Panc1 (cell line): ENCODE results near the gene EPN2. TPM values are rescaled to one million over a fixed set of nuclear protein-coding genes. Genes with fewer than 3 reads are reported as not detected.

Source experiments
- ATAC-seq: fragments of 200-7000 bp; cut with Tn5 transposase; 2 replicates; pipeline ENCODE4 v1.9.1; 2020; ENCODE audit warnings: mild to moderate bottlenecking, moderate library complexity
- BruUV-seq: library from RNA; stranded (reverse); fragments of 400-500 nt; replicated peaks from 2 replicates; lab custom pipeline; 2021; lab: Mats Ljungman, UMichigan
- CTCF ChIA-PET: fragments of 300-600 bp; sonication (Branson Sonifier 250); formaldehyde crosslinking; loops from one replicate; lab custom pipeline; 2022; ENCODE audit warnings: antibody characterized with exemption; lab: Charles Lee
- POLR2A ChIA-PET: fragments of 300-600 bp; sonication (Branson Sonifier 250); formaldehyde crosslinking; loops from one replicate; lab custom pipeline; 2022; ENCODE audit warnings: antibody characterized with exemption; lab: Charles Lee
- DNase-seq: peaks from one replicate; pipeline ENCODE4 v3.0.0-alpha.2; 2010; ENCODE audit warnings: low read depth, low spot score
- H3K27ac ChIP-seq: 2 replicates; pipeline ENCODE4 v1.5.1; 2011; ENCODE audit warnings: mild to moderate bottlenecking, low read length, inconsistent platforms
- H3K27me3 ChIP-seq: fragments of 200-500 bp; sonication (Bioruptor generic); 2 replicates; pipeline ENCODE4 v1.6.0; 2014; ENCODE audit warnings: low read length, inconsistent platforms; ENCODE audit not compliant: control insufficient read depth, insufficient read depth
- H3K36me3 ChIP-seq: fragments of 200-500 bp; sonication (Bioruptor generic); 2 replicates; pipeline ENCODE4 v1.5.1; 2014; ENCODE audit warnings: inconsistent platforms, mild to moderate bottlenecking, low read length, moderate library complexity; ENCODE audit not compliant: control insufficient read depth, insufficient read depth
- H3K4me1 ChIP-seq: 2 replicates; pipeline ENCODE4 v1.5.1; 2011; ENCODE audit warnings: inconsistent platforms, mild to moderate bottlenecking, low read length, moderate library complexity; ENCODE audit not compliant: control insufficient read depth, insufficient read depth
- H3K4me3 ChIP-seq, 2 experiments: 2 replicates each; pipeline ENCODE4 v1.5.1; 2011 to 2012; ENCODE audit warnings: low read depth in 2 of 2, low read length in 2 of 2, mild to moderate bottlenecking in 2 of 2, inconsistent platforms in 1 of 2, moderate library complexity in 1 of 2
- H3K9me3 ChIP-seq: fragments of 200-500 bp; sonication (Bioruptor generic); 2 replicates; pipeline ENCODE4 v1.5.1; 2014; ENCODE audit warnings: low read depth, mild to moderate bottlenecking, inconsistent platforms, low read length, moderate library complexity; ENCODE audit not compliant: control insufficient read depth, insufficient read depth
- POLR2AphosphoS5 ChIP-seq: IDR thresholded peaks from 2 replicates; pipeline ENCODE4 v1.6.1; 2012; ENCODE audit warnings: mild to moderate bottlenecking, low read depth, low read length, moderate library complexity
- SIN3A ChIP-seq: IDR thresholded peaks from 2 replicates; pipeline ENCODE4 v1.6.1; 2012; ENCODE audit warnings: low read depth, mild to moderate bottlenecking, low read length, moderate library complexity, borderline replicate concordance; ENCODE audit not compliant: insufficient read depth
- TCF7L2 ChIP-seq: IDR thresholded peaks from 2 replicates; pipeline ENCODE4 v1.6.1; 2011; ENCODE audit warnings: mild to moderate bottlenecking, low read depth, low read length, inconsistent platforms
- in situ Hi-C: cut with HindIII; loops from 2 replicates; pipeline ENCODE4 v1.10.0; 2016; ENCODE audit warnings: low sequenced_read_pairs, low pct_unique_long_range_greater_than_20kb
- intact Hi-C: fragments of 100-400 bp; cut with micrococcal nuclease; formaldehyde crosslinking; loops from one replicate; pipeline ENCODE4 v1.10.0; 2022; ENCODE audit not compliant: unreplicated experiment
- total RNA-seq: library from RNA; stranded (reverse); gene quantifications from one replicate; pipeline ENCODE4 v1.2.1, GENCODE V29; 2021; ENCODE audit not compliant: unreplicated experiment
- TF ChIP-seq, protein P1 (sequence below), 2 experiments: IDR thresholded peaks; 2 replicates each; pipeline ENCODE4 v1.6.1; 2011 to 2012; ENCODE audit warnings: low read depth in 2 of 2, control low read depth in 1 of 2, low read length in 1 of 2, mild to moderate bottlenecking in 1 of 2, moderate library complexity in 1 of 2; ENCODE audit not compliant: insufficient read depth in 1 of 2
- TF ChIP-seq, protein P2 (sequence below): fragments of 450-650 bp; IDR thresholded peaks from 2 replicates; pipeline ENCODE4 v1.5.1; 2017; ENCODE audit warnings: mild to moderate bottlenecking

Gene EPN2
- total RNA-seq, 1 experiment from 2014 or later: 35.0 TPM

DNA sequence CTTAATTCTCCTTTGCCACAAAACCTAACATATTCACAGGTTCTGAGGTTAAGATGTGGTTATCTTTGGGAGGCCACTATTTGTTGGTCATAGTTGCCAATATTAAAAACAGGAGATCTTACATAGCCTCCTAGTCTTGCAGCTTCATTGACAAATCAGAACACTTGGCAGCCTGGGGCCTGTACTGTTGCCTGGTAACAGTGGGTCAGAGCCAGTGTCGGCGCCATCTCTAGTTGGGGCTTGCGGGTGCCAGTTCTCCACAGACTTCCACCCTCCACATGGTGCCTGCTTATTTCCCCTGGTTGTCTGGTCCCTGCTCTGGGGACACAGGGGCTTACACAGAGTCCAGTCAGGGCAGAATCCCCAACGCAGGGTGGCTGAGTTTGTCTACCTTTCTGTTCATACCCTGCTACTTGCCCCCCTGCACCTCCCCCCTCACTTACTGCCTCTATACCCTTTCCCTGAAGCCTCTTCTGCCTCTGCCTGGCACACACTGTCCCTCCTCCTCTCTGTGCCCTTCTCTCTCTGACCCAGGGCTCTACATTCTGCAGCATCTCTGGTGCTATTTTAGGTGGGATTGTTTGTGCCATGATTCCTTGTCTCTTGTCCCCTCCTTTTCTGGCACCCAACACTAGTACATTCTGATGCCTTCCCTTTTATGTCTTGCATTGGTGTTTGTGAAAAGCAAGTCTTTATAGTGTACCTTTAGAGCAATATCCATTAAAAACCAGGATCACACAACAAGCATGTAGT, 13.4 kb downstream of the EPN2 start:
- H3K4me3 ChIP-seq: no peak overlapping the region
- BruUV-seq: no TSS peak
- in situ Hi-C loops (no loop called here), intact Hi-C loops (no loop called here)
- H3K36me3 ChIP-seq: no peaks in the 10 kb centered on the region
- POLR2A ChIA-PET: no interaction called here
- peaks cover 3% of the 10 kb centered on the region for H3K4me1 ChIP-seq
- DNase-seq (no peak), ATAC-seq (no peak)
- H3K9me3 ChIP-seq: no peaks in the 10 kb centered on the region
- no peak overlapping the region for H3K27ac ChIP-seq
- TF ChIP-seq TCF7L2 (no peak), SIN3A (no peak), POLR2AphosphoS5 (no peak)
- TF ChIP-seq, protein P1, sequence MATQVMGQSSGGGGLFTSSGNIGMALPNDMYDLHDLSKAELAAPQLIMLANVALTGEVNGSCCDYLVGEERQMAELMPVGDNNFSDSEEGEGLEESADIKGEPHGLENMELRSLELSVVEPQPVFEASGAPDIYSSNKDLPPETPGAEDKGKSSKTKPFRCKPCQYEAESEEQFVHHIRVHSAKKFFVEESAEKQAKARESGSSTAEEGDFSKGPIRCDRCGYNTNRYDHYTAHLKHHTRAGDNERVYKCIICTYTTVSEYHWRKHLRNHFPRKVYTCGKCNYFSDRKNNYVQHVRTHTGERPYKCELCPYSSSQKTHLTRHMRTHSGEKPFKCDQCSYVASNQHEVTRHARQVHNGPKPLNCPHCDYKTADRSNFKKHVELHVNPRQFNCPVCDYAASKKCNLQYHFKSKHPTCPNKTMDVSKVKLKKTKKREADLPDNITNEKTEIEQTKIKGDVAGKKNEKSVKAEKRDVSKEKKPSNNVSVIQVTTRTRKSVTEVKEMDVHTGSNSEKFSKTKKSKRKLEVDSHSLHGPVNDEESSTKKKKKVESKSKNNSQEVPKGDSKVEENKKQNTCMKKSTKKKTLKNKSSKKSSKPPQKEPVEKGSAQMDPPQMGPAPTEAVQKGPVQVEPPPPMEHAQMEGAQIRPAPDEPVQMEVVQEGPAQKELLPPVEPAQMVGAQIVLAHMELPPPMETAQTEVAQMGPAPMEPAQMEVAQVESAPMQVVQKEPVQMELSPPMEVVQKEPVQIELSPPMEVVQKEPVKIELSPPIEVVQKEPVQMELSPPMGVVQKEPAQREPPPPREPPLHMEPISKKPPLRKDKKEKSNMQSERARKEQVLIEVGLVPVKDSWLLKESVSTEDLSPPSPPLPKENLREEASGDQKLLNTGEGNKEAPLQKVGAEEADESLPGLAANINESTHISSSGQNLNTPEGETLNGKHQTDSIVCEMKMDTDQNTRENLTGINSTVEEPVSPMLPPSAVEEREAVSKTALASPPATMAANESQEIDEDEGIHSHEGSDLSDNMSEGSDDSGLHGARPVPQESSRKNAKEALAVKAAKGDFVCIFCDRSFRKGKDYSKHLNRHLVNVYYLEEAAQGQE (IDR thresholded peaks at IDR 0.05; ENCODE audit: insufficient read depth in 1 of 2, low read depth in 2 of 2, low read length in 1 of 2): no peak
- TF ChIP-seq, protein P2, sequence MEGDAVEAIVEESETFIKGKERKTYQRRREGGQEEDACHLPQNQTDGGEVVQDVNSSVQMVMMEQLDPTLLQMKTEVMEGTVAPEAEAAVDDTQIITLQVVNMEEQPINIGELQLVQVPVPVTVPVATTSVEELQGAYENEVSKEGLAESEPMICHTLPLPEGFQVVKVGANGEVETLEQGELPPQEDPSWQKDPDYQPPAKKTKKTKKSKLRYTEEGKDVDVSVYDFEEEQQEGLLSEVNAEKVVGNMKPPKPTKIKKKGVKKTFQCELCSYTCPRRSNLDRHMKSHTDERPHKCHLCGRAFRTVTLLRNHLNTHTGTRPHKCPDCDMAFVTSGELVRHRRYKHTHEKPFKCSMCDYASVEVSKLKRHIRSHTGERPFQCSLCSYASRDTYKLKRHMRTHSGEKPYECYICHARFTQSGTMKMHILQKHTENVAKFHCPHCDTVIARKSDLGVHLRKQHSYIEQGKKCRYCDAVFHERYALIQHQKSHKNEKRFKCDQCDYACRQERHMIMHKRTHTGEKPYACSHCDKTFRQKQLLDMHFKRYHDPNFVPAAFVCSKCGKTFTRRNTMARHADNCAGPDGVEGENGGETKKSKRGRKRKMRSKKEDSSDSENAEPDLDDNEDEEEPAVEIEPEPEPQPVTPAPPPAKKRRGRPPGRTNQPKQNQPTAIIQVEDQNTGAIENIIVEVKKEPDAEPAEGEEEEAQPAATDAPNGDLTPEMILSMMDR: no peak
- CTCF ChIA-PET: no interaction called here
- H3K27me3 ChIP-seq: no peaks in the 10 kb centered on the region

DNA sequence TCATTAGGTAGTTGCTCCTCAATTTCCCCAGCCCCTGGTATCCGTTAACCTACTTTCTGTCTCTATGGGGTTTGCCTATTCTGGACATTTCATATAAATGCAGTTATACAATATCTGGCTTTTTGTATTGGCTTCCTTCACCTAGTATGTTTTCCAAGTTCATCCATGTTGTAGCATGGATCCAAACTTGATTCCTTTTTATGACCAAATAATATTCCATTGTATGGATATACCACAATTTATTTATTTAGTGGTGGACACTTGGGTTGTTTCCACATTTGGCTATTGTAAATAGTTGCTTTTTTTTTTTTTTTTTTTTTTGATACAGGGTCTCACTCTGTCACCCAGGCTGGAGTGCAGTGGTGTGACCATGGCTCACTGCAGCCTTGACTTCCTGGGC, 15.9 kb downstream of the EPN2 start:
- TF ChIP-seq SIN3A (no peak), POLR2AphosphoS5 (no peak), TCF7L2 (no peak)
- TF ChIP-seq, protein P2: no peak
- TF ChIP-seq, protein P1 (IDR thresholded peaks at IDR 0.05; ENCODE audit: insufficient read depth in 1 of 2, low read depth in 2 of 2, low read length in 1 of 2): no peak
- Histone ChIP-seq H3K27me3 (no peaks in the 10 kb centered on the region), H3K4me1 (no peaks in the 10 kb centered on the region; the same call in 1 of the 2 replicates), H3K27ac (no peak overlapping the region), H3K36me3 (no peaks in the 10 kb centered on the region), H3K9me3 (no peaks in the 10 kb centered on the region), H3K4me3 (no peak overlapping the region)
- ChIA-PET CTCF (no interaction called here), POLR2A (no interaction called here)
- ATAC-seq: no peak
- intact Hi-C loops: no loop called here
- BruUV-seq: no TSS peak
- in situ Hi-C loops: no loop called here
- DNase-seq: no peak
